HAP-1 (cell line): ENCODE results near the gene GNAT1.

ENCODE experiments used
- DNase-seq, 2 experiments: peaks; one replicate each; pipeline ENCODE4 v3.0.0-alpha.2; 2016 to 2020; ENCODE audit warnings: low spot score in 2 of 2
- H3K27me3 ChIP-seq: fragments of 250-450 bp; sonication (Bioruptor Pico); 2 replicates; pipeline ENCODE4 v1.5.1; 2020; ENCODE audit warnings: low read depth, mild to moderate bottlenecking, moderate library complexity
- H3K36me3 ChIP-seq: fragments of 250-450 bp; sonication (Bioruptor Pico); replicated peaks from 2 replicates; pipeline ENCODE4 v1.5.1; 2020; ENCODE audit warnings: mild to moderate bottlenecking
- H3K4me1 ChIP-seq: fragments of 250-450 bp; sonication (Bioruptor Pico); 2 replicates; pipeline ENCODE4 v1.5.1; 2020; ENCODE audit warnings: mild to moderate bottlenecking
- H3K4me3 ChIP-seq: fragments of 250-450 bp; sonication (Bioruptor Pico); 2 replicates; pipeline ENCODE4 v1.5.1; 2020; ENCODE audit warnings: mild to moderate bottlenecking, moderate library complexity
- H3K9me3 ChIP-seq: fragments of 250-450 bp; sonication (Bioruptor Pico); 2 replicates; pipeline ENCODE4 v1.5.1; 2020; ENCODE audit warnings: mild to moderate bottlenecking, moderate library complexity
- in situ Hi-C: fragments of 300-500 bp; cut with MboI; formaldehyde crosslinking; loops from 3 replicates; pipeline ENCODE4 v1.14.3; 2020; ENCODE audit warnings: low sequenced_read_pairs, inconsistent platforms, mixed read lengths

GNAT1 gene

DNA sequence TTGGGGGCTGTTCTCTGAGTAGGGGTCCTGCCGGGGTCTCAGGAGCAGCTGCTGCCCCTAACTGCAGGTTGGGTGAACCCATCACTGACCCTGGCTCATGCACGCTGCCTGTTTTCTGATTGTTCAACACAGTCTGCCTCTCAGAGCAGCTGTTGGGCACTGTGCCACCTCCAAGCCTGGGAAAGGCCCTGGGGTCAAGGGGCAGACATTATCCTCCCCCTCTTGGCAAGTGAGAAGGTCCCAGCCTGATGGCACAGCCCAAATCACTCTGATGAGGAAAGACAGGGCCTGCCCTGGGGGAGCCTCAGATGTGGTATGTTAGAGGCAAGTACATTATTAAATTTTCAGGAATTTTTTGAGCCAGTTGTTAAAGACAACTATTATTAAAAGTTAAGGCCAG is 14.1 kb upstream of the GNAT1 start:
- no peak for DNase-seq
- Histone ChIP-seq H3K4me3 (no peak overlapping the region), H3K9me3 (no peaks in the 10 kb centered on the region), H3K36me3 (no peaks in the 10 kb centered on the region), H3K27me3 (no peaks in the 10 kb centered on the region), H3K4me1 (no peaks in the 10 kb centered on the region)
- in situ Hi-C loops: no loop called here

DNA sequence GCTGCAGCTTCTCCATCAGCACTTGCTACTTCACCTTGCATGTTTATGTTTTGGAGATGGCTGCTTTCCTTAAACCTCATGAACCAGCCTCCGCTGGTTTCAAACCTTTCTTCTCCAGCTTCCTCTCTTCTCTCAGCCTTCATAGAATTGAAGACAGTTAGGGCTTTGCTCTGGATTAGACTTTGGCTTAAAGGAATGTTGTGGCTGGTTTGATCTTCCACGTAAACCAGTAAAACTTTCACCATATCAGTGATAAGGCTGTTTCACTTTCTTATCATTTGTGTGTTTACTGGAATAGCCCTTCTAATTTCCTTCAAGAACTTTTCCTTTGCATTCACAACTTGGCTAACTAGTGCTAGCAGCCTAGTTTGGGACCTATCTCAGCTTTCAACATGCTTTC is 11.7 kb upstream of the GNAT1 start:
- DNase-seq: no peak
- in situ Hi-C loops: loop anchor here (5.0 kb wide), 1 partner anchor 57 kb away; no protein-coding TSS in a partner anchor
- H3K4me3 ChIP-seq: no peak overlapping the region

DNA sequence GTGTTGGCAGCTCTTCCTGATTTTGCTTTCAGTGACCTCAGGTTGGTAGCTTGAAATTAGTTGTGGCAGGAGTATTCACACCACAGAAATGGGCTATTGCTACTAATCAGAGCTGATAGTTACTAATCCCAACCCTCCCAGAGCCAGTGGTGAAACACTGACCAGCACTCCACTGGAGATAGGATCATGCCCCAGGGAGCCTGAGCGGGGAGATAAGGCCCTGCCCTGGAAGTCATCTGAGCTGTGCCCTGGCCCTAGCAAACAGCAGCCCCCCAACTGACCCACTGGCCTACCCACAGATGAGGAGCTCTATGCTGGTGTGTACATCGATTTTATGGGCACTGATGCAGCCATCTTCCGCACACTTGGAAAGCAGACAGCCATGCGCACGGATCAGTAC is 9.4 kb upstream of the GNAT1 start:
- no peaks in the 10 kb centered on the region for H3K9me3 ChIP-seq

More for the DNA sequence above, 11.7 kb upstream of the GNAT1 start:
- no peaks in the 10 kb centered on the region for H3K36me3 ChIP-seq
- no peaks in the 10 kb centered on the region for H3K4me1 ChIP-seq
- no peaks in the 10 kb centered on the region for H3K9me3 ChIP-seq
- H3K27me3 ChIP-seq: no peaks in the 10 kb centered on the region

DNA sequence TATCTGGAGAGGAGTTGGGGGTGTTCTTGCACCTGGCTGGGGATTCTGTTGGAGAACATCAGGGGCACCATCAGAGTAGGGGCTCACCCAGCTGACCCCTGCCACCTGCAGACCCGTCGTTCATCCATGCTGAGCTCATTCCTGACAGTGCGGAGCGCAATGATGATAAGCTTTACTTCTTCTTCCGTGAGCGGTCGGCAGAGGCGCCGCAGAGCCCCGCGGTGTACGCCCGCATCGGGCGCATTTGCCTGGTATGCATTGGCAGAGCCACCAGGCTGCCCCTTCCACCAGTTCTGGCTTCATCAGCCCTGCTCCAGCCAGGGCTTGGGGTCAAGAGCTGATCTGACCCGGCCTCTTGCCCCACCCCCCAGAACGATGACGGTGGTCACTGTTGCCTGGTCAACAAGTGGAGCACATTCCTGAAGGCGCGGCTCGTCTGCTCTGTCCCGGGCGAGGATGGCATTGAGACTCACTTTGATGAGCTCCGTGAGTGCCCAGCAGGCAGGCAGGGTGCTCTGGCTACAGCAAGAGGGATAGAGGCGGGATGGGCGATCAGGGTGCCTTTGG is 8.8 kb upstream of the GNAT1 start:
- in situ Hi-C loops: loop anchor here (5.0 kb wide), 1 partner anchor 60 kb away; no protein-coding TSS in a partner anchor
- Histone ChIP-seq H3K9me3 (no peaks in the 10 kb centered on the region), H3K4me3 (no peak overlapping the region), H3K4me1 (no peaks in the 10 kb centered on the region), H3K27me3 (no peaks in the 10 kb centered on the region), H3K36me3 (no peaks in the 10 kb centered on the region)
- DNase-seq: no peak

More for the DNA sequence above, 9.4 kb upstream of the GNAT1 start:
- no peak overlapping the region for H3K4me3 ChIP-seq
- no peaks in the 10 kb centered on the region for H3K36me3 ChIP-seq
- no peaks in the 10 kb centered on the region for H3K27me3 ChIP-seq
- no peaks in the 10 kb centered on the region for H3K4me1 ChIP-seq
- no peak for DNase-seq
- in situ Hi-C loops: loop anchor here (5.0 kb wide), 1 partner anchor 60 kb away; no protein-coding TSS in a partner anchor

DNA sequence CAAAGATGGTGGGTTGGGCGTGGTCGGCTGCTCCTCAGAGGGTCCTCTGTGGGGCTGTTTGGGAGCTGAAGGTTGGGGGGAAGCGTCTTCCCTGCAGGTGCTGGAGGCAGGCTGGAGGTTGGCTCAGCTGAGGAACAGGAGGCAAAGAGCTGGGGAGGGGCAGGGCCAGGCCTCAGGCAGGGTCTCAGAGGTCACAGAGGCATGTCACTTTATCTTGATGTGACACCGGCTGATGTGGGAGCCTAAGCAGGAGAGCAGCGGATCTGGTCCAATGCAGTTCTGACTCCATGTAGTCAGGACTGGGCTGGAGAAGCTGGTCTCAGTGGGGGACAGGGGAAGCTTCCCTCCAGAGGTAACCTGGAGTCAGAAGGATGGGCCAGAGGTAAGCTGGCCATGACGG is 7.7 kb upstream of the GNAT1 start:
- no peak overlapping the region for H3K4me3 ChIP-seq
- H3K4me1 ChIP-seq: no peaks in the 10 kb centered on the region
- H3K36me3 ChIP-seq: no peaks in the 10 kb centered on the region
- H3K9me3 ChIP-seq: no peaks in the 10 kb centered on the region
- no peak for DNase-seq
- in situ Hi-C loops: loop anchor here (5.0 kb wide), 1 partner anchor 61 kb away; no protein-coding TSS in a partner anchor
- H3K27me3 ChIP-seq: no peaks in the 10 kb centered on the region

DNA sequence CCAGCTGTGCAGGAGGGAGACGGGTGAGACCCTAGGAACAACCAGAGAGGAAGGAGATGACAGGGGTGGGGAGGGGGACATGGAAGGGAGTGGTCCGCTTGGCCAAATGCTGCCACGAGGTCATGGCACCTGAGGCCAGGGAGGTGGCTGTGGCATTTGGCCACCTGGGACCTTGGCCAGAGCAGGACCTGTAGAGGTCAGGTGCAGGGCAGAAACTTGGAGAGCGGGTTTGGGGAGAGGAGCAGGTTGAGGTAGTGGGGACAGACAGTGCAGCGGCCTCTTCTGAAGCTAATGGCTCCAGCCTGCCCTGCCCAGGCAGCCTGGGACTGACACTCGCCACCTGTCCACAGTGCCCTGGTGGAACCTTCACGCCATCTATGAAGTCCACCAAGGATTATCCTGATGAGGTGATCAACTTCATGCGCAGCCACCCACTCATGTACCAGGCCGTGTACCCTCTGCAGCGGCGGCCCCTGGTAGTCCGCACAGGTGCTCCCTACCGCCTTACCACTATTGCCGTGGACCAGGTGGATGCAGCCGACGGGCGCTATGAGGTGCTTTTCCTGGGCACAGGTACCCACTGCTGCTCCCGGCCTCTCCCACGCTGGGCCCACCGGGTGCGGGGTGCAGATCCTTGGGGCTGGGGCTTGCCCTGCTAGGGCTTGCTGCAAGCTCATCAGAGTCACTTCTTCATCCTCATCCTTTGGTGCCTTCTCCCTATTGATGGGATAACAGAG is 7.0 kb upstream of the GNAT1 start:
- Histone ChIP-seq H3K36me3 (no peaks in the 10 kb centered on the region), H3K27me3 (no peaks in the 10 kb centered on the region), H3K4me3 (no peak overlapping the region), H3K4me1 (no peaks in the 10 kb centered on the region), H3K9me3 (no peaks in the 10 kb centered on the region)
- in situ Hi-C loops: loop anchor here (5.0 kb wide), 1 partner anchor 62 kb away; no protein-coding TSS in a partner anchor
- DNase-seq: no peak

DNA sequence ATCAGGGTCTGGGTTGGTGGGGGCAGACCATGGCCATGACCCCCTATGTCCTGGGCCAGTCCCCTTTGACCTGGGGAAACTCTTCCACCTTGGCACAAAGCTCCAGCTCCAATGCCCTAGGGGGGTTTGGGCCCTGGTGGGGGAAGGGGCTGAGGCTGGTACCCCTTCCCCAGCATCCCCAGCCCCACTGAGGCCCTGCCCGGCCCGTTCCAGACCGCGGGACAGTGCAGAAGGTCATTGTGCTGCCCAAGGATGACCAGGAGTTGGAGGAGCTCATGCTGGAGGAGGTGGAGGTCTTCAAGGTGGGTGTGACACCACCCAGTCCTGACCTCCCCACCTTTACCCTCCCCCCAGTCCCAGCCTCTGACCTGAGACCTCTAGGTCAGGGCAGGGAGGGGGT is 6.2 kb upstream of the GNAT1 start:
- Histone ChIP-seq H3K27me3 (no peaks in the 10 kb centered on the region), H3K4me1 (no peaks in the 10 kb centered on the region), H3K36me3 (no peaks in the 10 kb centered on the region), H3K4me3 (no peak overlapping the region), H3K9me3 (no peaks in the 10 kb centered on the region)
- in situ Hi-C loops: no loop called here
- DNase-seq: no peak

DNA sequence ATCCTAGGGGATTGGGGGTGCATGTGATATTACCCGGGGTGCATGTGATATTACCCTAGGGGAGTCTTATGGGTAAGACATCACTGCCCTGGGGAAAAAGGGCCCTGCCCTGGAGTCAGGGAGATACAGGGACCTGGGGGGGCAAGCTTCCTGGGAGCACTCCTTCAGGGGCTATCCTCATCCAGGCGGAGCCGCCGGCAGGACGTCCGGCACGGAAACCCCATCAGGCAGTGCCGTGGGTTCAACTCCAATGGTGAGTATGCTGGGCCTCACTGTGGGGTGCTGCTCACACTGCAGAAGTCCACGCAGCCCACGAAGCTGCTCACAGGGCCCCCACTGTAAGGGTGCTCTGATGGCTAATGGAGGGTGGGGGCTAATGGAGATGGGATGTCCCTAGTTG is 5.3 kb upstream of the GNAT1 start:
- Histone ChIP-seq H3K4me3 (no peak overlapping the region), H3K9me3 (no peaks in the 10 kb centered on the region), H3K27me3 (no peaks in the 10 kb centered on the region), H3K4me1 (no peaks in the 10 kb centered on the region), H3K36me3 (no peaks in the 10 kb centered on the region)
- DNase-seq: no peak
- in situ Hi-C loops: no loop called here

DNA sequence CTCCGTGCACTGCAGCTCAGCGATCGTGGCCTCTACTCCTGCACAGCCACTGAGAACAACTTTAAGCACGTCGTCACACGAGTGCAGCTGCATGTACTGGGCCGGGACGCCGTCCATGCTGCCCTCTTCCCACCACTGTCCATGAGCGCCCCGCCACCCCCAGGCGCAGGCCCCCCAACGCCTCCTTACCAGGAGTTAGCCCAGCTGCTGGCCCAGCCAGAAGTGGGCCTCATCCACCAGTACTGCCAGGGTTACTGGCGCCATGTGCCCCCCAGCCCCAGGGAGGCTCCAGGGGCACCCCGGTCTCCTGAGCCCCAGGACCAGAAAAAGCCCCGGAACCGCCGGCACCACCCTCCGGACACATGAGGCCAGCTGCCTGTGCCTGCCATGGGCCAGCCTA is 3.7 kb upstream of the GNAT1 start:
- DNase-seq: no peak
- in situ Hi-C loops: no loop called here
- H3K9me3 ChIP-seq: no peaks in the 10 kb centered on the region

DNA sequence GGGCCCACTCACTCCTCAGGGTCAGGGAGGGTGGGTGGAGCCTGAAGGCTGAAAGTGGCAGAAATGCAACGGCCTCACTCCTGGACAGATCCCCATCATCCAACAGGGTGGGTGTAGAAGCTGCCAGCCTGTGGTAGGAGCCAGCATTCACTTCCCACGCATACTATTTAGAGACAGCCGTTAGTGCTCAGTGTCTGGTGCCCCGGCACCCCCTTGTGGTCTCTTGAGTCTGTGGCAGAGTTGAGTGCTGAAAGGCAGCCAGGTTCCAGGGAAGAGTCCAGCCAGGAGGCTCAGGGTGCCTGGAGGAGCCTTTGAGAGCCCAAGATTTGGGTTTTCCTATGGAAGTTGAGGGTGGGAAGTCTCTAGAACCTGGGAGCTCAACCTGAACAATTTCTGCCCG is 2.1 kb upstream of the GNAT1 start:
- in situ Hi-C loops: no loop called here
- no peaks in the 10 kb centered on the region for H3K4me1 ChIP-seq
- H3K4me3 ChIP-seq: no peak overlapping the region
- no peaks in the 10 kb centered on the region for H3K27me3 ChIP-seq
- no peaks in the 10 kb centered on the region for H3K36me3 ChIP-seq
- DNase-seq: peak; percentile 57 to 73
- H3K9me3 ChIP-seq: no peaks in the 10 kb centered on the region

More for the DNA sequence above, 3.7 kb upstream of the GNAT1 start:
- H3K36me3 ChIP-seq: no peaks in the 10 kb centered on the region
- no peaks in the 10 kb centered on the region for H3K4me1 ChIP-seq
- no peaks in the 10 kb centered on the region for H3K27me3 ChIP-seq
- no peak overlapping the region for H3K4me3 ChIP-seq

DNA sequence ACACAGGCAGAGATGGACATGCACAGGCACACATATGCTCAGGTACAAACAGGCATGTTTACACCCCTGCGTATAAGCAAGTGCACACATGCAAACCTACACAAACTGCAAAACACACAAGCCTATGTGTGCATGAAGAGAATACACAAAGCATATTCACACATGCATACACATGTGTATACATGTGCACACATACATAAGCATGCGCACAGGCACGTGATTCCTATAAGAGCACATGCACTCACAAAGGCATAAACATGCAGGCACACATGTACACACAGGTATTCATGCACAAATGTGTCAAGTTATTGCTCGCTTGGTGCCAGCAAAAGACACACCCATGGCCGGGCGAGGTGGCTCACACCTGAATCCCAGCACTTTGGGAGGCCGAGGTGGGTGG is 1.4 kb upstream of the GNAT1 start:
- no peaks in the 10 kb centered on the region for H3K36me3 ChIP-seq
- no peak overlapping the region for H3K4me3 ChIP-seq
- H3K9me3 ChIP-seq: no peaks in the 10 kb centered on the region
- in situ Hi-C loops: loop anchor here (5.0 kb wide), 1 partner anchor 82 kb away; no protein-coding TSS in a partner anchor
- 0 out of 2 replicates have a peak, but pooled peaks cover 3% of the 10 kb centered on the region for H3K4me1 ChIP-seq
- no peaks in the 10 kb centered on the region for H3K27me3 ChIP-seq
- no peak for DNase-seq

DNA sequence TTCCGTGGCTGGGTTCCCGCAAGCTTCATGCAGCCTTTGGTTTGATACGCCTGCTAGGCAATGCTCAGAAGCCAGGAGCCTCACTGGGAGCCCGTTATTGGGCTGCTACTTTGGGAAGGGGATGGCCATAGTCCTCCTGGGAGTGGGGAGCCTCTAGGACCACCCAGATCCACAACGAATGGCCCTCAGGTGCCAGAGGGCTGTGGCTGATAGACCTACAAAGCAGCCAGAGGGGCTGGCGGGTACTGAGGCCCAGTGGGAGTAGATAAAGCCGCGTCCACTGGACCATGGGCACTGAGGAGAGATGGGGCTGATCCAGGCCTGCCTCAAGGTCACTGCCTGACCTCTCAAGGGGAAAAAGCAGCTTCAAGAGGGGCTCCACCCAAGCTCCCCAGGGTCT is 714 bp downstream of the GNAT1 start:
- Histone ChIP-seq H3K27me3 (peaks cover 7% of the 10 kb centered on the region; the same call in 1 of the 2 replicates), H3K4me3 (no peak overlapping the region), H3K9me3 (no peaks in the 10 kb centered on the region), H3K4me1 (0 out of 2 replicates have a peak, but pooled peaks cover 3% of the 10 kb centered on the region), H3K36me3 (no peaks in the 10 kb centered on the region)
- in situ Hi-C loops: loop anchor here (5.0 kb wide), 1 partner anchor 80 kb away; no protein-coding TSS in a partner anchor
- no peak for DNase-seq

DNA sequence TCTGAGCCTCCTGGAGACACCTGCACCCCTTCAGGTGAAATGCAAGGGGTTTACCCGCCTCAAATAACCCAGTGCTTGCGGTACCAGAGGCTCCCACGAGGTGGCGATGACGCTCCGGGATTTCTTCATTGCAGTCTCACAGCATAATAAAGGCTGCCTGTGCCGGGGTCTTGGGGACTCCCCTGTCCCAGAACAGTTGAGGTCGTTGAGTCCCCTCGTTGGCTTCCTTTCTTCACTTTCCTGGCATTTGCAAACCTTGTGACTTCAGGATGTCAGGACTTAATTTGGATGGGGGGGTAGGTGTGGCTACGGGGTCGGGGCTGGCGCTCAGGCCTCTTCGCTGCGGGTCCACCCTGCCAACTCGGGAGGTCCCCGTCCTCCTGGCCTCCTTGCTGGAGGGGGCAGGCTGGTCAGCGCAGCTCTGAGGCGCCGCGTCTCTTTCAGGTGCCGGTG is 1.3 kb downstream of the GNAT1 start:
- Histone ChIP-seq H3K4me1 (0 out of 2 replicates have a peak, but pooled peaks cover 3% of the 10 kb centered on the region), H3K27me3 (peaks cover 11% of the 10 kb centered on the region), H3K36me3 (no peaks in the 10 kb centered on the region), H3K4me3 (no peak overlapping the region), H3K9me3 (no peaks in the 10 kb centered on the region)
- peak; percentile 30 to 87 for DNase-seq
- in situ Hi-C loops: loop anchor here (5.0 kb wide), 1 partner anchor 80 kb away; no protein-coding TSS in a partner anchor

DNA sequence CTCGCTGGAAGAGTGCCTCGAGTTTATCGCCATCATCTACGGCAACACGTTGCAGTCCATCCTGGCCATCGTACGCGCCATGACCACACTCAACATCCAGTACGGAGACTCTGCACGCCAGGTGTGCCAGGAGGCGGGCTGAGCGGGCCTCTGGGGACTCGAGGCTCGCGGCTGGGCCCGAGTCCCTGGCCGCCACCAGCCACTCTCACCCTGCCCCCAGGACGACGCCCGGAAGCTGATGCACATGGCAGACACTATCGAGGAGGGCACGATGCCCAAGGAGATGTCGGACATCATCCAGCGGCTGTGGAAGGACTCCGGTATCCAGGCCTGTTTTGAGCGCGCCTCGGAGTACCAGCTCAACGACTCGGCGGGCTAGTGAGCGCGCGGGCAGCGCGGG is 1.9 kb downstream of the GNAT1 start:
- H3K4me3 ChIP-seq: no peak overlapping the region
- 0 out of 2 replicates have a peak, but pooled peaks cover 3% of the 10 kb centered on the region for H3K4me1 ChIP-seq
- no peaks in the 10 kb centered on the region for H3K36me3 ChIP-seq
- no peaks in the 10 kb centered on the region for H3K9me3 ChIP-seq
- peaks cover 16% of the 10 kb centered on the region for H3K27me3 ChIP-seq
- DNase-seq: no peak
- in situ Hi-C loops: loop anchor here (5.0 kb wide), 1 partner anchor 79 kb away; no protein-coding TSS in a partner anchor
